ENCODE results near the gene ODF4.

DNA sequence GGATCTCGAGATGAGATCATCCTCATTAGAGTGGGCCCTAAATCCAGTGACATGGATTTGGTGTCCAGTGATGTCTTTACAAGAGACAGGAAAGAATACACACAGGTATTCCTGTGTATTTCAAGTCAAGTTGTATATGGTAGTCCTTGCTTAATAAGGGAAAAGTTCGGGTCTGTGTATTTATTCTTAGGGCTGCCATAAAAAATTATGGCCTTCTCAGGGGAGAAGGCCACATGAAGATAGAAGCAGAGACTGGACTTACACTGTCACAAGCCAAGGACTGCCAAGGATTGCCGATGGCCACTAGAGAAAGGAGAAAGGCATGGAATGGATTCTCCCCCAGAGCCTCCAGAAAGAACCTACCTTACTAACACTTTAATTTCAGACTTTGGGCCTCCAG, 28.6 kb downstream of the ODF4 start:
- TF ChIP-seq, protein P1, sequence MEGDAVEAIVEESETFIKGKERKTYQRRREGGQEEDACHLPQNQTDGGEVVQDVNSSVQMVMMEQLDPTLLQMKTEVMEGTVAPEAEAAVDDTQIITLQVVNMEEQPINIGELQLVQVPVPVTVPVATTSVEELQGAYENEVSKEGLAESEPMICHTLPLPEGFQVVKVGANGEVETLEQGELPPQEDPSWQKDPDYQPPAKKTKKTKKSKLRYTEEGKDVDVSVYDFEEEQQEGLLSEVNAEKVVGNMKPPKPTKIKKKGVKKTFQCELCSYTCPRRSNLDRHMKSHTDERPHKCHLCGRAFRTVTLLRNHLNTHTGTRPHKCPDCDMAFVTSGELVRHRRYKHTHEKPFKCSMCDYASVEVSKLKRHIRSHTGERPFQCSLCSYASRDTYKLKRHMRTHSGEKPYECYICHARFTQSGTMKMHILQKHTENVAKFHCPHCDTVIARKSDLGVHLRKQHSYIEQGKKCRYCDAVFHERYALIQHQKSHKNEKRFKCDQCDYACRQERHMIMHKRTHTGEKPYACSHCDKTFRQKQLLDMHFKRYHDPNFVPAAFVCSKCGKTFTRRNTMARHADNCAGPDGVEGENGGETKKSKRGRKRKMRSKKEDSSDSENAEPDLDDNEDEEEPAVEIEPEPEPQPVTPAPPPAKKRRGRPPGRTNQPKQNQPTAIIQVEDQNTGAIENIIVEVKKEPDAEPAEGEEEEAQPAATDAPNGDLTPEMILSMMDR (IDR thresholded peaks at IDR 0.05), result no peak
- TF ChIP-seq, protein P2, sequence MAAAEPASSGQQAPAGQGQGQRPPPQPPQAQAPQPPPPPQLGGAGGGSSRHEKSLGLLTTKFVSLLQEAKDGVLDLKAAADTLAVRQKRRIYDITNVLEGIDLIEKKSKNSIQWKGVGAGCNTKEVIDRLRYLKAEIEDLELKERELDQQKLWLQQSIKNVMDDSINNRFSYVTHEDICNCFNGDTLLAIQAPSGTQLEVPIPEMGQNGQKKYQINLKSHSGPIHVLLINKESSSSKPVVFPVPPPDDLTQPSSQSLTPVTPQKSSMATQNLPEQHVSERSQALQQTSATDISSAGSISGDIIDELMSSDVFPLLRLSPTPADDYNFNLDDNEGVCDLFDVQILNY (CRISPR knock-in tag; IDR thresholded peaks at IDR 0.05), result no peak
- no peak for TF ChIP-seq SP1 (CRISPR knock-in tag; conservative IDR thresholded peaks at IDR 0.05)
- TF ChIP-seq, protein P3, sequence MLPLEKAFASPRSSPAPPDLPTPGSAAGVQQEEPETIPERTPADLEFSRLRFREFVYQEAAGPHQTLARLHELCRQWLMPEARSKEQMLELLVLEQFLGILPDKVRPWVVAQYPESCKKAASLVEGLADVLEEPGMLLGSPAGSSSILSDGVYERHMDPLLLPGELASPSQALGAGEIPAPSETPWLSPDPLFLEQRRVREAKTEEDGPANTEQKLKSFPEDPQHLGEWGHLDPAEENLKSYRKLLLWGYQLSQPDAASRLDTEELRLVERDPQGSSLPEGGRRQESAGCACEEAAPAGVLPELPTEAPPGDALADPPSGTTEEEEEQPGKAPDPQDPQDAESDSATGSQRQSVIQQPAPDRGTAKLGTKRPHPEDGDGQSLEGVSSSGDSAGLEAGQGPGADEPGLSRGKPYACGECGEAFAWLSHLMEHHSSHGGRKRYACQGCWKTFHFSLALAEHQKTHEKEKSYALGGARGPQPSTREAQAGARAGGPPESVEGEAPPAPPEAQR (CRISPR knock-in tag; IDR thresholded peaks at IDR 0.05), result no peak
- no peak for TF ChIP-seq CBFB (CRISPR knock-in tag; IDR thresholded peaks at IDR 0.05; ENCODE audit: low read depth)
- no peak for TF ChIP-seq ATF1 (CRISPR knock-in tag; IDR thresholded peaks at IDR 0.05)
- TF ChIP-seq CREM (CRISPR knock-in tag; IDR thresholded peaks at IDR 0.05), result no peak
- TF ChIP-seq, protein P4, sequence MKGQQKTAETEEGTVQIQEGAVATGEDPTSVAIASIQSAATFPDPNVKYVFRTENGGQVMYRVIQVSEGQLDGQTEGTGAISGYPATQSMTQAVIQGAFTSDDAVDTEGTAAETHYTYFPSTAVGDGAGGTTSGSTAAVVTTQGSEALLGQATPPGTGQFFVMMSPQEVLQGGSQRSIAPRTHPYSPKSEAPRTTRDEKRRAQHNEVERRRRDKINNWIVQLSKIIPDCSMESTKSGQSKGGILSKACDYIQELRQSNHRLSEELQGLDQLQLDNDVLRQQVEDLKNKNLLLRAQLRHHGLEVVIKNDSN (CRISPR knock-in tag; IDR thresholded peaks at IDR 0.05), result no peak
- TF ChIP-seq, protein P5, sequence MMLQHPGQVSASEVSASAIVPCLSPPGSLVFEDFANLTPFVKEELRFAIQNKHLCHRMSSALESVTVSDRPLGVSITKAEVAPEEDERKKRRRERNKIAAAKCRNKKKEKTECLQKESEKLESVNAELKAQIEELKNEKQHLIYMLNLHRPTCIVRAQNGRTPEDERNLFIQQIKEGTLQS (CRISPR knock-in tag; conservative IDR thresholded peaks at IDR 0.05), result no peak

All from WTC11 (cell line).